HG03280 (cell line): ENCODE measurements around the gene AMH.
"Not testable (repeated sequence)": the region's sequence is repeated elsewhere in the genome, so short reads cannot be mapped to it uniquely, and the experiment has no call there.

Experiments used
- ATAC-seq: cut with Tn5 transposase; IDR thresholded peaks from one replicate; pipeline ENCODE4 v1.9.1; 2021; ENCODE audit warnings: mild to moderate bottlenecking, moderate library complexity; ENCODE audit not compliant: unreplicated experiment

AMH gene

DNA sequence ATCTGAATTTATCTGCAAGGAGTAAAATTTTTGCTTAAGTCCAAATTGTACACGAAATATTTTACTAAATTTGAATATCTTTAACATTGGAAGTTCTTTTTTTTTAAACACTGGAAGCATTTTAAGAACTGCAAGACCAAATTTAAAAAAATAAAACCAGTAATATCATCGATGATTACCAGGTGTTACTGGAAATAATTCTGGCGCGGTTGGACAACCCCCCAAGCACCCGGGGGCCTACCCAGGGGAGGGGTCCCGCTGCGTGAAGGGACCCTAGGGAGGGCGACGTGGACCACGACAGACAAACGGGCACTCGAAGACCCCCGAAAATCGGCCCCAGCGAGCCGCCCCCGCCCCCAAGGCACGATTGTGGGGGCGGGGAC lies 19.7 kb downstream of the AMH start:
- ATAC-seq, result no peak

DNA sequence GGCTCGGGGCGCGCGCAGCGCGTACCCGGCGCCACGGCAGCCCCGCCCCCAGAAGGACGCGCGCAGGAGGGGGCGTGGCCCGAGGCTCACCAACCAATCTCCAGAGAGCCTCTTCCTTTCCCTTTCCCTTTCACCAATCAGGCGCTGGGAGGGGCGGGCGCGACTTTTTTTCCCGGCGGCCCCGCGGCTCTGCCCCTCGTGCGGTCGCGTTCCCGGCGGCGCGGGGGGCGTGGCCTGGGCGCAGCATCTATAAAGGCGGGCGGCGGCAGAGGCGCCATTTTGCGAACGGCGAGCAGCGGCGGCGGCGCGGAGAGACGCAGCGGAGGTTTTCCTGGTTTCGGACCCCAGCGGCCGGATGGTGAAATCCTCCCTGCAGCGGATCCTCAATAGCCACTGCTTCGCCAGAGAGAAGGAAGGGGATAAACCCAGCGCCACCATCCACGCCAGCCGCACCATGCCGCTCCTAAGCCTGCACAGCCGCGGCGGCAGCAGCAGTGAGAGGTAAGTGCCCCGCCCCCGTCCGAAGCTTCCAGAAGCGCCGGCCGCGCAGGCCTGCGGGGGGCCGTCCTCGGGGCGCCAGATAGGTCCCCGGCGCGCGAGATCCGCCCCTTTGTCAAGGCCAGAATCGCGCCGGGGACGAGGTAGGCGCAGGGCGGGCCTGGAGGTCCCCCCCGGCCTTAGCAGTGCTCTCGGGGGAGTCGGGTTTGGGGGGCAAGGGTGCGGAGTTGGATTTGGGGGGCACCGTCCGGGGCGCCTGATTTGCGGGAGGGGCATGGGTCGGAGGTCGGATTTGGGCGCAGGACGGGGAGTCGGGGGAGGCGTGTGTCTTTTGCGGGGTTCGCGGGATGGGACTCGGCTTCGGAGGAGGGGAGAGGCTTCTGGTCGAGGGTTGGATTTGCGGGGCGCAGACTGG lies 20.4 kb downstream of the AMH start:
- ATAC-seq, result peak; percentile 62

DNA sequence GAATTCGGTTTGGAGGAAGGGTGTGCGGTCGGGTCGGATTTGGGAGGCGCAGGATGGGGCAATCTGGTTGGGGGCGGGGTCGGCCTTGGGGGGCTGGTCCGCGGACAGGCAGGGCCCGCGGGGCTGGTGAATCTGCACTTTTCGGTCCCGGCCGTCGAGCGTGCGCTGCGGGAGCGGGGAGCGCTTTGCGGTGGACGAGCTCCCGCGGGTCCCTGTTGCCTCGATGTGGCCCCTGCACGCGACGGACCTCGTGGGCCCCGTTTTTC lies 21.0 kb downstream of the AMH start:
- no peak for ATAC-seq

DNA sequence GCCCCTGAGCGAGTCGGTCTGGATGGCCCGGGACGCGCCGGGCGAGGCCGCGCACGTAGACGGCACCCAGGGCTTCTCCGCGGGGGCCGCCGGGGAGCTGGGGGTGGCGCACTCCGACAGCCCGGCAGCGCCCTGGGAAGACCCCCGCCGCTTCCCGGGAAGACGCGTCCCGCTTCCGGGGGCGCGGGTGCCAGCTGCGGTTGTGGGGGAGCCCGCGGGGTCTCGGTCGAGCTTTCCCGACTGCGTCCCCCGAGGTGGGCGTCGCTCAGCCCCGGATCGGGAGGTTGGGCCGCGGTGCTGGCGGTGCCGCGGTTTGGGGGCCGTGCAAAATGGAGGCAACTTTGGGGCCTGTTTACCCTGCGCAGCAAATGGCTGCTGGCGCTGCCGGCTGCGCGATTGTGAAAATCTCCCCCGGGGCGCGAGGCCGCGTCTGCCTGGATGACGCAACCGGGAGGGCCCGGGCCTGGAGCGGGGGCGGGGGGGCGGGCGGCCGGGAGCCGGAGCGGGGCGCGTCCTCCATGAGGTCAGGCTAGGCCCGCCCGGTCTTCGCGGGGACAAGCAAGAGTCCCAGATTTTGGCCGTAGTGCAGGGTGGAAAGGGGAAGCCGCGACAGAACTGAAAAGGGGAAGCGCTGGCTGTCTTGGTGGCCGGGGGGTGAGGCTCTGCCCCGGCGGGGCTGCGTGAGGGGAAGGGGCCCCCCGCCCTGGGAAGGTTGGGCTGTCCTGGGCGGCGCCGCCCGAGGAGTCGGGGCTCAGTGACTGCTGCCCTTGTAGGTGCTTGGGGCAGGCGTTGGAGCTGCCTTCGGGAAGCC lies 21.5 kb downstream of the AMH start:
- ATAC-seq, result no peak

DNA sequence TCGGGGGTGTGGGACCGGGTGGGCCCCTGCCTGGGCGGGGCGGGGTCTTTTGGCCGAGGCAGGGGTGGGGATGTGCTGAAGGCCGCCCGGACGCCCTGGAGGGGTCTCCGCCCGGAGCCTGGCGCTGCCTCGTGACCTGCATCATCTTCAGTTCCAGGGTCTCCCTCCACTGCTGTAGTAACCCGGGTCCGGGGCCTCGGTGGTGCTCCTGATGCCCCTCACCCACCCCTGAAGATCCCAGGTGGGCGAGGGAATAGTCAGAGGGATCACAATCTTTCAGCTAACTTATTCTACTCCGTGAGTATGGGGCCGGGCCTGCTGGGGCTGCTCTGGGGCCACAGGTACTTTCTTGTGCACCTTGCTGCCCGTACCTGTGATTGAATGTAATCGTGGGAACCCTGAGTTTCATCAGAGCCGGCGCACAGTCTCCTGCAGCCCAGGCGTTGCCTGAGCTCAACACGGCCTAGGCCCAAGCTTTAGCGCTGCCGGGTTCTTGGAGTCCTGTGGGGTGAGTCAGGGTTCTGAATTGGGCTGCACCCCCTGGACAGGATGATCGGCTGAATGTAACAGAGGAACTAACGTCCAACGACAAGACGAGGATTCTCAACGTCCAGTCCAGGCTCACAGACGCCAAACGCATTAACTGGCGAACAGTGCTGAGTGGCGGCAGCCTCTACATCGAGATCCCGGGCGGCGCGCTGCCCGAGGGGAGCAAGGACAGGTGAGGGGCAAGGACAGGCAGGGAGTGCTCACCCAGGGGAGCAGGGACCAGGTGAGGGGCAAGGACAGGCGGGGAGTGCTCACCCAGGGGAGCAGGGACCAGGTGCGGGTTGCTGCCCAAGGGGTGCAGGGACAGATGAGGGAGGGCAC lies 22.3 kb downstream of the AMH start:
- ATAC-seq, result no peak

DNA sequence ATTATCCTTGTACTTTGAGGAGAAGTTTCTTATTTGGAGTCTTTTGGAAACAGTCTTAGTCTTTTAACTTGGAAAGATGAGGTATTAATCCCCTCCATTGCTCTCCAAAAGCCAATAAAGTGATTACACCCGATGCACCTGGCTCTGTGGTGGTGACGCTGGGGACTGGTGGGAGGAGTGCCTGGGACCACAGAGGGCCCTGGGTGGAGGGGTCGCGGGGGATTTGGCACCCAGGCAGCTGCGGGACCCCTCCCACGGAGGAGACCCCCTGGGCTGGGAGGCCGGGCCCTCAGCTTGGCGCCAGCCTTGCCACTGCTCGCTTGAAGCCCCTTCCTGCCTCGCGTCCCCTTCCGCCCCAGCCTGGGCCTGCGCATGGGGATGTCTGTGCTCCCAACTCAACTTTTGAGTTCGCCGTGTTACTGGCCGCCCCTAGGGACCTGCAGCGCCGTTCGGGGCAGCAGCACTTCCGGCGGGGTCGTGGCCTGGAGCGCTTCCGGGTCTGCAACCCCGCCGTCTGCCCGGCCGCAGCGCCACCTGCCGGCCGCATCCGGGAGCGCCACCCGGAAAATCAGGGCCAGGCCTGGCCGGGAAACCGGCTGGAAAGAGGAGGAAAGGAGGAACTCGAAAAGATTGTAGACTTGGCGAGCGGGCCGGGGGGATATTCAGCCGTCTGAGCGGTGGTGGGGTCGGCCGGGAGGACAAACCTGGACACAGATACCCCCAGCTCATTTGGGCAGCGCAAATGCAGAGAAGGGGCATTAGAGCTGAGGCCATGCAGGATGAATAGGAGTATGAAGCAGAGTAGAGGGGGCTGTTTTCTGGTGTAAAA lies 24.4 kb downstream of the AMH start:
- ATAC-seq, result peak; percentile 31

DNA sequence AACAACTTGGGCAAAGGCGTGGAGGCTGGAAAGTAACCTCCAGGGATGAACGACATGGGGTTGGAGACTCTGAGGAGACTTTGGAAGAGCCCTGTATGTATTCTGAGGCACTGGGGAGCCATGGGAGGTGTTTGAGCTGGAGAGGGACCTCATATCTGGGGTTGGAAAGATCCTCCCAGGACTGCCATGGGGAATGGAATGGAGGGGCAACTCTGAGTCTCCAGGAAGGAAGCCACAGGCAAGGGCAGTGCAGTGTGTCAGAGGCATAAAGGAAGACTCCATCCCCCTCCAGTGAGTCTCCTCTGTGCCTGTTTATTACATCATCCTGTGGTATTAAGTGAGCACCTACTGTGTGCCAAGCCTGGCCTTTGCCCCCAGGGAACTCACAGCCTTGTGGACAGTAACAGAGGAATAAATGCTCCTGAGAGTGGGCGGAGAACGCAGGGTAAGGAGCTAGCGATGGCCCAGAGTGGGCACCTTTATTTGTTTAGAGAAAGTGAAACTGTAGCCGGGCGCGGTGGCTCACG lies 25.1 kb downstream of the AMH start:
- ATAC-seq, result no peak

DNA sequence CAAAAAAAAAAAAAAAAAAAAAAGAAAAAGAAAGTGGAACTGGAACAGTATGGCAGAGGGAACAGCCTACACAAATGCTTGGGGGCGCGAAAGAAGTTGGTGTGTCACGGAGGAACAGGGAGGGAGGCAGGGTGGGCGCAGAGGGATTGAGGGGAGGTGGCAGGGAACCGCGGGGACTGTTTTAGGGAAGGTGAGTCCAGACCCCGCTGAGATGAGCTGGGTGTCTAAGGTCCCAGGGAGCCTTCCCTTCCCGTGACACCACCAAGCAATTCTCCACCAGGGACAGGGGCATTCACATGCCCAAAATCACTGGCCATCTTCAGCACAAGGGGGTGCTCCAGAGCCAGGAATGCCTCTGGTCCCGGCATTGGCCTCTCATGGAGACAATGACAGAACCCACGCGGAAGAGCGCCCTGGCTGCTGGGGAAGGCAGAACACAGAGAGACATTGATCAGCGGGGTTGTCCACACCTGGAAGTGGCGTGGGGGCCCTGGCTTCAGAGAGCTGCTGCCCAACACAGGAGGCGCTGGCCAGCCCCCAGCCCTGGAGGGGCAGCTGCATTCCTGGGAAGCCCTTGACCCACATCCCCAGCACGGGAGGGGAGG lies 25.9 kb downstream of the AMH start:
- ATAC-seq, result no peak

DNA sequence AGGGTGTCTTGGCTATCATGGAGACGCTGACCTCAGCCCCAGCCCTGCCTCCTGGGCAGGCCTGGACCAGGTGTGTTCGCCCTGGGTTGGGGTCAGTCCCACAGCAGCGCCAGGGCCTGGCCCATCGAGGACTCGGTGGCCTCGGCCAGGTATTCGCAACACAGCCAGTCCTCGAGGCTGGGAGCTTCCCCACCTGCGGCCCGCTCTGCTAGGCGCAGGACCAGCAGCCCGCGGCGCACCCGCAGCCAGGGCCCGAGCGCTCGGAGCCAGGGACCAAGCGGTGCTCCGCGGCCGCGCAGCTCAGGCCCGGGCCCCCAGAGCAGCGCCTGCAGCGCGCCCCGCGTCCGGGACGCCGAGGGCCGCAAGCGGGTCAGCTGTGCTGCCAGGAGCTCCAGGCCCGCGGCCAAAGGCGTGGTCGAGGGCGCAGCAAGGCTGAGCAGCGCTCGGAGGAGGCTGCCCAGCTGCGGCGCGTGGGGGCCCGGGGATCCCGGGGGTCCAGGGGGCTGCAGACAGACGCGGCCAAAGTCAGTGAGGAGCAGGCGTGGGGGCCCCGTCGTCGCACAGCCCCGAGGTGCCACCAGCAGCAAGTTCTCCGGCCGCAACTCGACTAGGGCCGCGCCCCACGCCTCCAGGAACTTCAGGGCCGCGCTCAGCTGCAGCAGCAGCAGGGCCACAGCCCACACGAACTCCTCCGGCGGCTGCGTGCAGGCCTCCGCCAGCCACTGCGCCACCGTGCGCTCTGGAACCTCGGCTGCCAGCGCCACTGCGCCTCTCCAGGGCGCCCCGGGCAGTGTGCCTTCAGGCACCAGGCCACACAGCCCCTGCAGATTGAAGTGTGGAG lies 26.7 kb downstream of the AMH start:
- ATAC-seq, result no peak

DNA sequence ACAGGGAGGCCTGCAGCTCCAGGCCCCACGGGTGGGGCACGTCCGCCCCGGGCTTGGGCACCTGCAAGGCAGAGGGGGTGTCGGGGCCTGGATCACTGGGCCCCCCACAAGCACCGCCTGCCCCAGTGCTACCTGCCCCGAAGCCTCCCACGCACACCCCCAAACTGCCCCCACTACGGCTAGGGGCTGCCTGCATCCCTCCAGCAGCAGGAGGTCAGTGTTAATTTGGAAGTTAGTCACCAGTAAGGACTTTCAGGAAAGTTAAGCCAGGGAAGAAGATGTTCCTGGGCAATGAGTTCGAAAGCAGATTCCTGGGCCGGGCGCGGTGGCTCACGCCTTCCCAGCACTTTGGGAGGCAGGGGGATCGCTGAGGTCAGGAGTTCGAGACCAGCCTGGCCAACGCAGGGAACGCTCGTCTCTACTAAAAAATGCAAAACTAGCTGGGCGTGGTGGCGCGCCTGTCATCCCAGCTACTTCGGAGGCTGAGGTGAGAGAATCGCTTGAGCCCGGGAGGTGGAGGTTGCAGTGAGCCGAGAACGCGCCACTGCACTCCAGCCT lies 27.4 kb downstream of the AMH start:
- ATAC-seq, result no peak

DNA sequence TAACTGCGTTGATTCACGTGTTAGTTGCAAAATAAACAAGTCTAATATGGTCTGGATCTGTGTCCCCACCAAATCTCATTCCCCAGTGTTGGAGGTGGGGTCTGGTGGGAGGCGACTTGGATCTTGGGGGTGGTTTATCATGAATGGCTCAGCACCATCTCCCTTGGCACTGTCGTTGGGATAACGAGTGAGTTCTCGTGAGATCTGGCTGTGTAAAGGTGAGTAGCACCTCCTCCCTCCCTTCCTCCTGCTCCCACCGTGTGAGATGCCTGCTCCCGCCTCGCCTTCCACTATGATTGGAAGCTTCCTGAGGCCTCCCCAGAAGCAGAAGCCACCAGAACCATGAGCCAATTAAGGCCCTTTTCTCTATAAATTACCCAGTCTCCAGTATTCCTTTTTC lies 28.0 kb downstream of the AMH start:
- no peak for ATAC-seq

DNA sequence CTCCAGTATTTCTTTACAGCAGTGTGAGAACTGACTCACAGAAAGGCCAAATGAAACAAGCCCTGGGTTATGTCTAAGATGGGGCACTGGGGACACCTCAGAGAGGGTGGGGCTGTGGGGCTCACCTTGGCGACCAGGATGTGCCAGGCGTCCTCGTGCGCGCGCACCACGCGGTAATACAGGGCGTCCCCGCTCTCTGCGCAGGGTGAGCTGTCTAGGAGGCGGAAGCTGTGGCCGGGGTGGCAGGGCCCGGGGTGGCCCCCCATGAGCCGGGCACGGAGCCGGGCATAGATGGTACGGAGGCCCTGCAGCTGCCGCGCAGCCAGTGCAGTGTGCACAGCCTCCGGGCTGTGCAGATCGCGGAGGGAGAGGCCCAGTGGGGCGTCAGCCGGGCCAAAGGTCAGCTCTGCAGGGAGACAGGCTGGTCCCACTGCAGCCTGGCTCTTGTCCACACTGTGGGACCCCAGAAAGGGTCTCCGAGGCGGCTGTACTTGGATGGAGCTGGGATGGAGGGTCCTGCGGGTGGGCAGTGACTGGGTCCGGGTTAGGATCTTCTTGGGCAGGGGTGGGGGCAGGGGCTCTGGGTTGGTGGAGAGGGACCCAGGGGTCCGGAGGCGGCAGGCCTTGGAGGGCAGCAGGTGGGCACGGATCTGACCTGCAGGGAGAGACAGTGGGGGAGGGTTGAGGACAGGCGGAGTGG lies 29.5 kb downstream of the AMH start:
- no peak for ATAC-seq

DNA sequence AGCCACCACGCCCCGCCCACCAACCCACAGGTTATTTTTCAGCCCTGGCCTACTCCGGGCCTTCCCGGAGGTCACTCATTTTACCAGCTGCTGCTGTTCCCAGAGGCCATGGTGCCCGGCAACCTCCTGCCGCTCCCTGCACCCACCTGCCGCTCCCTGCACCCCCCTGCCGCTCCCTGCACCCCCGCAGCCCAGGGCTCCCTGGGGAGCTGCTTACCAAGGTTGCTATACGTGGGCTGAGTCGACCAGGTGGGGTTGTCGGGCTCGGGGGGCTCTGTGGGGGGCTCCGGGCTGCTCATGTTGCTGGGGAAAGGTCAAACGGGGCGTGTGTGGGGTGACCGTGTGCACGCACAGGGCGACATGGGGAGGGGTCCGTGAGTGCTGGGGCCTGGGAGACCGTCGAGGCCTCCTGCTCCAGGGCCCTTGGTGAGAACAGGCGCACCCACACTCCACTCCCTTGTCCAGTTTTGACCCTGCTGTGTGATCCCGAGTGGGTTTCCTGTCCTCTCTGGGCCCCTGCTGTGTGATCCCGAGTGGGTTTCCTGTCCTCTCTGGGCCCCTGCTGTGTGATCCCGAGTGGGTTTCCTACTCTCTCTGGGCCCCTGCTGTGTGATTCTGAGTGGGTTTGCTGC lies 31.6 kb downstream of the AMH start:
- no peak for ATAC-seq

DNA sequence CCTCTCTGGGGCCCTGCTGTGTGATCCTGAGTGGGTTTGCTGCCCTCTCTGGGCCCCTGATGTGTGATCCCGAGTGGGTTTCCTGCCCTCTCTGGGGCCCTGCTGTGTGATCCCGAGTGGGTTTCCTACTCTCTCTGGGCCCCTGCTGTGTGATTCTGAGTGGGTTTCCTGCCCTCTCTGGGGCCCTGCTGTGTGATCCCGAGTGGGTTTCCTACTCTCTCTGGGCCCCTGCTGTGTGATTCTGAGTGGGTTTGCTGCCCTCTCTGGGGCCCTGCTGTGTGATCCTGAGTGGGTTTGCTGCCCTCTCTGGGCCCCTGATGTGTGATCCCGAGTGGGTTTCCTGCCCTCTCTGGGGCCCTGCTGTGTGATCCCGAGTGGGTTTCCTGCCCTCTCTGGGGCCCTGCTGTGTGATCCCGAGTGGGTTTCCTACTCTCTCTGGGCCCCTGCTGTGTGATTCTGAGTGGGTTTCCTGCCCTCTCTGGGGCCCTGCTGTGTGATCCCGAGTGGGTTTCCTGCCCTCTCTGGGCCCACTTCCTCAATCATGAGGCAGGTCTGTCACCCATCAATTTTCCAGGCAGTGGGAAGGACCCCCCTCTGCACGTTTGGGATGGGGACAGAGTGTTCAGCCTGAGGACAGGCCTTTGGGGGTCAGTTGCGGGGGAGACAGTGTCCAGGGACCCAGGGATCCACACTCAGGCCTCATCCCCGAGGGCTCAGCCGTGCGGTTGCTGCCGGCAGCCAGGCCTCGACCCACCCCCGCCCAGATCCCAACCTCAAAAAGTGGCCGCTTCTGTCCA lies 32.3 kb downstream of the AMH start:
- ATAC-seq, result not testable (repeated sequence)

DNA sequence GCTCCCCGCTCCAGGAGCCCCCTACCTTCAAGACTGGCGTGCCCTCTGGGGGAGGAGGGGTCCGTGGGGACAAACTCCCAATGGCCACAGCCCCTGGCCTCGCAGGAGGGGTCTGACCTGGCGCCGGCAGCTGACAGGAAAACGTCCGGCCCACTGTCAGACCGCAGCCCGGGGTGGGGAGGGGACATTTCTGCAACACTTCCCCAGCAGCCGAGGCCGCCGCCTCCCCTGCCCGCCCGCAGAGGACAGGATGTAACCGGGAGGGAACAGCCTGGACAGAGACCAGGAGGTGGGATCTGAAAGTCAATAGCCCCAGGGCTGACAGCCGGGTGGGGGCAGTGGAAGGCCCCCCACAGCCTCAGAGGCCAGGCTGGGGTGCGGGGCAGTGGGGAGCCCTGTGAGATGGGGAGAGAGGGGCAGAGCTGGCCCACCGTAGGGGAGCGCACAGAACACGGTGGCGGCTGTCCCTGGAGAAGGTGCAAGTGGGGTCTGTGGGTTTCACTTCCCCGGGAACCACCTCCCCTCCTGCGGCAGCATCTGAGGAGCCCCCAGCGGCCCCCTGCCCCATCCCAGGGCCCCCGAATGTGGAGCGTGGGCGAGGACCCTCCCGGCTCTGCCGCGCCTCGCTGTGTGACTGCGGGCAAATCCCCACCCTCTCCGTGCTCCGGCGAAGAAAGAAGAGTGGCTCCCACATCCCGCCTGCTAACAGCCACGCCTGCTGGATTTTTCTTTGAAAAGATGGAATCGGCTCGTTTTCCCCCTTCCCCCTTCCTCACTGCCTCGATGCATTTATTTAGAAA lies 33.1 kb downstream of the AMH start, which contains the start of gene PEAK3:
Gene PEAK3 (minus strand): TSS at position 114 of the 800 bp plus-strand sequence. CDS start 1,244 bp downstream, outside the sequence.
- ATAC-seq, result no peak

DNA sequence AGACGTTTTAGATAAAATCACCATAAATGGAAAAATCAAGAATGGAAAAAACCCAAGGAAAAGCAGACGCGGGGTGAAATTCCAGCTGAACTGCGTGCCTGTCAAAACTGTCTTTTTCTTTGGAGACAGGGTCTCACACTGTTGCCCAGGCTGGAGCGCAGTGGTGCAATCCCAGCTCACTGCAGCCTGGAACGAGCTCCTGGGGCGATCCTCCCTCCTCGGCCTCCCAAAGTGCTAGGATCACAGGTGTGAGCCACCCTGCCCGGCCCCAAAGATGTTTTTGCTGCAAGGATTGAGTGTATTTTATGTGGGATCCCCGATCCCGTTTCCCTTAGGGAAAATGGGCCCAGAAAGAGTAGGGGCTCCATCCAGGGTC lies 33.7 kb downstream of the AMH start:
- no peak for ATAC-seq
